ENCODE results near the gene CAPRIN1.

CAPRIN1 gene

GRCh38 chr11:34149786-34150185, 98.3 kb downstream of the CAPRIN1 start:
- 89% methylated on average over 13 of the region's 13 CpGs for WGBS, 2 experiments
- Histone ChIP-seq H3K27me3 (ENCODE audit: control insufficient read depth, insufficient read depth, low read length, poor library complexity, severe bottlenecking) (no peaks in the 10 kb centered on the region), H3K4me1 (ENCODE audit: control insufficient read depth, insufficient read depth, low read length) (no peaks in the 10 kb centered on the region), H3K36me3 (ENCODE audit: control insufficient read depth, insufficient read depth, low read length) (peaks cover 15% of the 10 kb centered on the region), H3K27ac (ENCODE audit: insufficient read depth, low read depth, low read length, poor library complexity, severe bottlenecking) (no peak overlapping the region), H3K9me3 (ENCODE audit: control insufficient read depth, low read length) (no peaks in the 10 kb centered on the region), H3K4me3 (ENCODE audit: insufficient read depth, low read depth, low read length) (no peak overlapping the region)

DNA sequence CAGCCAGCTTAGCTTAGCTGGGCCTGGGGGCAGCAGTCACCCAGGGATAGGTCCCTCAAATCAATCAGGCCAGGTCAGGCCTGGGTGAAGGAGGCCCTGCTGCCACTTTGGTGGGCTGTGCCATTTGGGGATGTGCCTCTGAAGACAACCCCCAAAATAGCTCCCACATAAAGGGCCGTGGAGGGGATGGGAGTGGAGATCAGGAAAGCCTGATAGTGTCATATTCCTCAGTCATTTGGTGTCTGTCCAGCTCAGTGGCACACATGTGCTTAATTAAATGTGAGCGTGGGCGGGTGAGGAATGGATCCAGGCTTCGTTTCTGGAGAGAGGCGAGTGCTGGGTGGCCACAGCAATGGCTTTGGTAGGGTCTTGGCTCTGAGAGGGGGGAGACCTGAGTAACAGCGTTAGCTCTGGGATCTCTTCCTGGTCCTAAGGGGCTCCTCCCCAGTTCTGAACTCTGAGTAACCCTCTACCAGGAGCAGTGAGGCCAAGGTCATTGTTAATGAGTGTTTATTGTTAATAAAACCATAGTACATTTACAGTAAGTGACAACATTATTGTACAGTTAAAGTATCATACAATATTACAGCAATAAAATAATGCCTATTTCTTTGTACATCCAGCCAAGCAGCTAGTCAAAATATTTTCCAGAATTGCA, 99.1 kb downstream of the CAPRIN1 start:
- 93% methylated on average over 6 of the region's 6 CpGs for WGBS, 2 experiments
- Histone ChIP-seq H3K9me3 (ENCODE audit: control insufficient read depth, low read length) (no peaks in the 10 kb centered on the region), H3K4me1 (ENCODE audit: control insufficient read depth, insufficient read depth, low read length) (no peaks in the 10 kb centered on the region), H3K36me3 (ENCODE audit: control insufficient read depth, insufficient read depth, low read length) (peaks cover 11% of the 10 kb centered on the region), H3K27ac (ENCODE audit: insufficient read depth, low read depth, low read length, poor library complexity, severe bottlenecking) (no peak overlapping the region), H3K27me3 (ENCODE audit: control insufficient read depth, insufficient read depth, low read length, poor library complexity, severe bottlenecking) (no peaks in the 10 kb centered on the region), H3K4me3 (ENCODE audit: insufficient read depth, low read depth, low read length) (no peak overlapping the region)

Measured in ectodermal cell (in vitro differentiated cells).